NCI-H446 treated with DMSO at 0.1 percent for 48 hours (cell line): ENCODE results near the gene RFPL3.
"Not testable (repeated sequence)": the region's sequence is repeated elsewhere in the genome, so short reads cannot be mapped to it uniquely, and the experiment has no call there.

Experiments
- DNase-seq: peaks from one replicate; lab custom pipeline; 2025; lab: John Stamatoyannopoulos, UW

The RFPL3 gene

GRCh38 chr22:32357567-32357966 lies at the start of gene RFPL3:
RFPL3 (plus strand) TSS chr22:32357867; CDS start chr22:32358072, 205 bp downstream.
- DNase-seq: not testable (repeated sequence)

GRCh38 chr22:32308191-32308590 lies 49.5 kb upstream of the RFPL3 start:
- no peak for DNase-seq

GRCh38 chr22:32308934-32309333 lies 48.7 kb upstream of the RFPL3 start:
- DNase-seq: no peak

GRCh38 chr22:32309585-32310251 lies 47.9 kb upstream of the RFPL3 start:
- DNase-seq: no peak

- no peak for DNase-seq
These were observed 46.9 kb upstream of the RFPL3 start for GRCh38 chr22:32310777-32311176.

- DNase-seq: no peak
These were observed 46.1 kb upstream of the RFPL3 start for GRCh38 chr22:32311551-32312071.

GRCh38 chr22:32312748-32313147 lies 44.9 kb upstream of the RFPL3 start:
- DNase-seq: no peak

GRCh38 chr22:32313532-32313931 lies 44.1 kb upstream of the RFPL3 start:
- no peak for DNase-seq

- no peak for DNase-seq
These were observed 40.1 kb upstream of the RFPL3 start for GRCh38 chr22:32317524-32317923.

- DNase-seq: no peak
These were observed 39.3 kb upstream of the RFPL3 start for GRCh38 chr22:32318361-32318760.

- no peak for DNase-seq
These were observed 37.7 kb upstream of the RFPL3 start for GRCh38 chr22:32319861-32320406.

GRCh38 chr22:32322986-32323385 lies 34.7 kb upstream of the RFPL3 start:
- no peak for DNase-seq

- DNase-seq: no peak
These were observed 34.0 kb upstream of the RFPL3 start for GRCh38 chr22:32323513-32324164.

- DNase-seq: no peak
These were observed 32.9 kb upstream of the RFPL3 start for GRCh38 chr22:32324505-32325415.

GRCh38 chr22:32325416-32325801 lies 32.3 kb upstream of the RFPL3 start:
- no peak for DNase-seq

- DNase-seq: no peak
These were observed 31.8 kb upstream of the RFPL3 start for GRCh38 chr22:32325811-32326237.

GRCh38 chr22:32326647-32327046 lies 31.0 kb upstream of the RFPL3 start:
- DNase-seq: no peak

GRCh38 chr22:32327066-32327465 lies 30.6 kb upstream of the RFPL3 start:
- DNase-seq: no peak

- no peak for DNase-seq
These were observed 30.0 kb upstream of the RFPL3 start for GRCh38 chr22:32327596-32328171.

- no peak for DNase-seq
These were observed 29.1 kb upstream of the RFPL3 start for GRCh38 chr22:32328306-32329201.

- no peak for DNase-seq
These were observed 28.4 kb upstream of the RFPL3 start for GRCh38 chr22:32329202-32329645.
